HepG2 (cell line): ENCODE measurements around the gene SRGAP3. TPM values are rescaled to one million over a fixed set of nuclear protein-coding genes. Genes with fewer than 3 reads are reported as not detected.

Experiments
- CTCF ChIP-seq: sonication (generic); formaldehyde crosslinking; IDR thresholded peaks from 2 replicates; pipeline ENCODE4 v1.5.0; 2020; ENCODE audit warnings: mild to moderate bottlenecking, missing genetic modification reagents, moderate library complexity
- ETV5 ChIP-seq: IDR thresholded peaks from 2 replicates; pipeline ENCODE4 v1.6.1; 2018; ENCODE audit warnings: missing biosample characterization, missing genetic modification reagents, inconsistent platforms, borderline replicate concordance
- MATR3 ChIP-seq: sonication (generic); formaldehyde crosslinking; IDR thresholded peaks from 2 replicates; pipeline ENCODE4 v1.4.0; 2020; ENCODE audit warnings: missing genetic modification reagents
- MXD1 ChIP-seq: sonication (generic); formaldehyde crosslinking; IDR thresholded peaks from 2 replicates; pipeline ENCODE4 v1.4.0; 2020; ENCODE audit warnings: mild to moderate bottlenecking, missing genetic modification reagents
- PITX1 ChIP-seq: sonication (generic); formaldehyde crosslinking; IDR thresholded peaks from 2 replicates; pipeline ENCODE4 v1.5.1; 2020; ENCODE audit warnings: mild to moderate bottlenecking, missing genetic modification reagents
- SIN3A ChIP-seq: IDR thresholded peaks from 2 replicates; pipeline ENCODE4 v1.6.1; 2011; ENCODE audit warnings: low read depth, mild to moderate bottlenecking, control low read depth, low read length, borderline replicate concordance
- ZFP91 ChIP-seq: sonication (generic); formaldehyde crosslinking; IDR thresholded peaks from 2 replicates; pipeline ENCODE4 v1.9.0; 2022; ENCODE audit warnings: missing genetic modification reagents, mild to moderate bottlenecking, borderline replicate concordance
- ZMYM4 ChIP-seq: sonication (generic); formaldehyde crosslinking; IDR thresholded peaks from 2 replicates; pipeline ENCODE4 v1.8.1; 2023; ENCODE audit warnings: mild to moderate bottlenecking, missing genetic modification reagents
- ZNF230 ChIP-seq: sonication (generic); formaldehyde crosslinking; IDR thresholded peaks from 2 replicates; pipeline ENCODE4 v1.4.0; 2020; ENCODE audit warnings: mild to moderate bottlenecking, missing genetic modification reagents
- ZNF460 ChIP-seq: sonication (generic); formaldehyde crosslinking; IDR thresholded peaks from 2 replicates; pipeline ENCODE4 v1.5.1; 2020; ENCODE audit warnings: missing genetic modification reagents, mild to moderate bottlenecking, borderline replicate concordance
- ZNF589 ChIP-seq: sonication (generic); formaldehyde crosslinking; conservative IDR thresholded peaks from 2 replicates; pipeline ENCODE4 v1.8.0; 2022; ENCODE audit warnings: mild to moderate bottlenecking, moderate library complexity, missing genetic modification reagents
- ZNF672 ChIP-seq: sonication (generic); formaldehyde crosslinking; IDR thresholded peaks from 2 replicates; pipeline ENCODE4 v1.8.1; 2022; ENCODE audit warnings: missing genetic modification reagents
- ZSCAN21 ChIP-seq: sonication (generic); formaldehyde crosslinking; IDR thresholded peaks from 2 replicates; pipeline ENCODE4 v1.8.0; 2022; ENCODE audit warnings: mild to moderate bottlenecking, missing genetic modification reagents, moderate library complexity, borderline replicate concordance
- polyA plus RNA-seq, 8 experiments: library from polyadenylated mRNA; depleted of rRNA in 3 of 8; stranded (reverse) in 7 of 8; unstranded in 1 of 8; fragments of >200 nt; fragmentation: Illumina TruSeq in 4 of 8; extraction: Trizol in 4 of 8; gene quantifications; 2 replicates each; pipeline versions ENCODE4 v1.2.1 to v1.2.3, GENCODE V29; 2011 to 2016; ENCODE audit warnings: low read depth in 4 of 8, missing spikeins in 1 of 8, mixed read lengths in 1 of 8; ENCODE audit not compliant: insufficient read depth in 1 of 8
- total RNA-seq, 5 experiments: library from RNA; depleted of rRNA; stranded (reverse); fragments of >200 nt; fragmentation: Illumina TruSeq; extraction: Trizol; gene quantifications; 2 replicates each; pipeline ENCODE4 v1.2.3, GENCODE V29; 2016; ENCODE audit warnings: low read depth in 1 of 5
- TF ChIP-seq, protein P1 (sequence below): sonication (generic); formaldehyde crosslinking; IDR thresholded peaks from 2 replicates; pipeline ENCODE4 v1.5.1; 2020; ENCODE audit warnings: mild to moderate bottlenecking, missing genetic modification reagents

Gene SRGAP3
- total and polyA plus RNA-seq, 2 of the 13 experiments (the other 11 are each of a cell fraction or from before 2014, with no cell fraction given), result 1.2 to 1.4 TPM

GRCh38 chr3:9172851-9173321 is 76.6 kb downstream of the SRGAP3 start (continued):
- no peak for TF ChIP-seq ZNF672 (CRISPR knock-in tag)
- TF ChIP-seq ZFP91 (CRISPR knock-in tag), result 0 out of 2 replicates have a peak, but pooled peaks have one; percentile 34
- TF ChIP-seq MATR3 (CRISPR knock-in tag), result no peak
- TF ChIP-seq ZMYM4, result peak; percentile 43; the same call in 1 of the 2 replicates
- TF ChIP-seq PITX1, result no peak
- 0 out of 2 replicates have a peak, but pooled peaks have one; percentile 50 for TF ChIP-seq ZNF230
- TF ChIP-seq ZNF460 (CRISPR knock-in tag), result no peak
- TF ChIP-seq CTCF (CRISPR knock-in tag), result peak; percentile 67
- TF ChIP-seq, protein P1, sequence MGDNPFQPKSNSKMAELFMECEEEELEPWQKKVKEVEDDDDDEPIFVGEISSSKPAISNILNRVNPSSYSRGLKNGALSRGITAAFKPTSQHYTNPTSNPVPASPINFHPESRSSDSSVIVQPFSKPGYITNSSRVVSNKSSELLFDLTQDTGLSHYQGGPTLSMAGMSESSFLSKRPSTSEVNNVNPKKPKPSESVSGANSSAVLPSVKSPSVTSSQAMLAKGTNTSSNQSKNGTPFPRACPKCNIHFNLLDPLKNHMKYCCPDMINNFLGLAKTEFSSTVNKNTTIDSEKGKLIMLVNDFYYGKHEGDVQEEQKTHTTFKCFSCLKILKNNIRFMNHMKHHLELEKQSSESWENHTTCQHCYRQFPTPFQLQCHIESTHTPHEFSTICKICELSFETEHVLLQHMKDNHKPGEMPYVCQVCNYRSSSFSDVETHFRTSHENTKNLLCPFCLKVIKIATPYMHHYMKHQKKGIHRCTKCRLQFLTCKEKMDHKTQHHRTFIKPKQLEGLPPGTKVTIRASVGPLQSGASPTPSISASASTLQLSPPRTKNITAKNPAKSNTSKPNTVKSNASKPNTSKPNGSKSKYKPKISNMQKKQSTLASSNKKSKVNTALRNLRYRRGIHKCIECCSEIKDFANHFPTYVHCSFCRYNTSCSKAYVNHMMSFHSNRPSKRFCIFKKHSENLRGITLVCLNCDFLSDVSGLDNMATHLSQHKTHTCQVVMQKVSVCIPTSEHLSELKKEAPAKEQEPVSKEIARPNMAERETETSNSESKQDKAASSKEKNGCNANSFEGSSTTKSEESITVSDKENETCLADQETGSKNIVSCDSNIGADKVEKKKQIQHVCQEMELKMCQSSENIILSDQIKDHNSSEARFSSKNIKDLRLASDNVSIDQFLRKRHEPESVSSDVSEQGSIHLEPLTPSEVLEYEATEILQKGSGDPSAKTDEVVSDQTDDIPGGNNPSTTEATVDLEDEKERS, result no peak
- TF ChIP-seq ETV5 (CRISPR knock-in tag), result peak; percentile 56; the same call in 1 of the 2 replicates
- TF ChIP-seq ZNF589 (CRISPR knock-in tag), result no peak
- no peak for TF ChIP-seq MXD1
- TF ChIP-seq SIN3A, result no peak
- TF ChIP-seq ZSCAN21 (CRISPR knock-in tag), result peak; percentile 25; the same call in 1 of the 2 replicates
